ENCODE data around the gene CASKIN1.
A peak's percentile ranks its signal among the peaks of the same experiment; 100 is the strongest.
"Not testable (repeated sequence)": the region's sequence is repeated elsewhere in the genome, so short reads cannot be mapped to it uniquely, and the experiment has no call there.

CASKIN1 gene

DNA sequence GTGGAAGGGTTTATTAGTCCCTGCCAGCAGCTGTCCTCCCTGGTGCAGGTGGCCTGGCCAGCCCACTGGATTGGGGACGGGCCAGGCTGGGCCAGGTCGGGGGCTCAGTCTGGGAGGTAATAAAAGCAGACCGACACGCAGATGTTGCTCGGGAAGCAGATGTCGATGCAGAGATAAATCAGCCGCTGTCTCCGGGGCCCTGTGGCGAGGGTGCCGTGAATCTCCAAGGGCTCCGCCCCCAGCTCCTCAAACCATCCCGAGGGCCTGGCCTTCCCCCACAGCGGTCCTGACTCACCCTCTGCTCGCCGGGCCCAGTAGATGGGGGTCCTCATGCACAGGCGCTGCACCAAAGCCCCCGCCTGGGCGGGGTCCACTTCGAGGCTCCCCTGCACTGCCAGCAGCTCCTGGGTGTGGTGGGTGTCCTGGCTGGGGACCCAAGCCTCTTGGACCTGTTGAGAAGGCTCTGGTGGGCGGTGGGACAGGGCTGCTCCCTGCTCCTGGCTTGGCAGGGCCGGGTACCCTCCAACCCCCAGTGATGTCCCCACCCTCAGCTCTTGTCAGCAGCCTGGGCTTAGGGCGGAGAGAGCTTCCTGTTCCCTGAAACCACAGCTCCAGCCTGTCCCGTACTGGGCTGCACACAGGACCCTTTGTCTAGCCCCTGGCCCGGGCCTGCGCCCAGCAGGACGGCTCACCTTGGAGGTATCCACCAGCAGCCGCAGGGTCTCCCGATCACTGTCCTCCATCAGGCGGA, 13.0 kb upstream of the CASKIN1 start:
- no peak for DNase-seq

DNA sequence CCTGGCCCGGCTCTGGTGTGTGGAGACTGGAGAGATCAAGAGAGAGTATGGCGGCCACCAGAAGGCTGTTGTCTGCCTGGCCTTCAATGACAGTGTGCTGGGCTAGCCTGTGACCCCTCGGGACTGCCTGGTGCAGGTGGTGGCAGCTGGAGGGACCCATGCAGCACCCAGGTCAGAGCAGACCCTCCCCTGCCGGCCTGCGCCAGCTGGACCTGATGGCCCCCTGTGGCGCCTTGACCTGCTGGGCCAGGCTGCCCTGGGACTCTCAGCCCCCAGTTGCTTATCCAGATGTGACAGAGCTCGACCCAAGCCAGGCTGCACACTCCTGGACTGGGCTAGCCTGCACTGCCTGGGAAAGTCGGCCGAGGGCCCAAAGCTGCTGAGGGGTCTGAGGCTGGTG, 12.4 kb upstream of the CASKIN1 start:
- DNase-seq: no peak

DNA sequence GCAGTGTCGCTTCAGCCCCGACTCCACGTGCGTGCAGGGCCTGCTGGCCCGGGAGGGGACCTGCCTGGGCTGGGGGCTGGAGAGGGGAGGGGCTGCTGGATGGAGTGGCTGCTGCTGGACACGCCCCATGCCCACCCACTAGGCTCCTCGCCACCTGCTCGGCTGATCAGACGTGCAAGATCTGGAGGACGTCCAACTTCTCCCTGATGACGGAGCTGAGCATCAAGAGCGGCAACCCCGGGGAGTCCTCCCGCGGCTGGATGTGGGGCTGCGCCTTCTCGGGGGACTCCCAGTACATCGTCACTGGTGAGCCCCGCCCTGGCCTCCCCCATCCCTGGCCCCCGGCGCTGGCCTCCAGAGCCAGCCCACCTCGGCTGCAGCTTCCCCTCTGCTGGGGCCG, 11.9 kb upstream of the CASKIN1 start:
- DNase-seq: no peak

DNA sequence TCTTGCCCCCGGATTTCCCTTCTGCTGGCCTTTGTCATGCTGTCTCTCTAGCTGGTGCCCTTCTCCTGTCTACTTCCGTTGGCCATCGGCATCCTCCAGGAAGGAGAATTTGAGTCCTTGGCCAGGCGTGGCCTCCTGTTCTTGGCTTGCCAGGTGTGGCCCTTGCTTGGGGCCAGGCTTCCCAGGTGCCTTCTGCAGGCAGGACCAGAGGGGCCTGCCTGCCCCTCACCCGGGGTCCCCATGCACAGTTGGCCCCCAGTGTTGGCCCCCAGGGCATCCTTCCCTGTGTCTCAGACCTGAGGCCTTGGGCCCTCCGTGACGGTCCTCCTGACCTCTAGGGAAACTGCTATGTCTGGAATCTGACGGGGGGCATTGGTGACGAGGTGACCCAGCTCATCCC, 11.5 kb upstream of the CASKIN1 start:
- DNase-seq: no peak

- DNase-seq: no peak
These were observed 10.5 kb upstream of the CASKIN1 start for GRCh38 chr16:2206780-2207433.

DNA sequence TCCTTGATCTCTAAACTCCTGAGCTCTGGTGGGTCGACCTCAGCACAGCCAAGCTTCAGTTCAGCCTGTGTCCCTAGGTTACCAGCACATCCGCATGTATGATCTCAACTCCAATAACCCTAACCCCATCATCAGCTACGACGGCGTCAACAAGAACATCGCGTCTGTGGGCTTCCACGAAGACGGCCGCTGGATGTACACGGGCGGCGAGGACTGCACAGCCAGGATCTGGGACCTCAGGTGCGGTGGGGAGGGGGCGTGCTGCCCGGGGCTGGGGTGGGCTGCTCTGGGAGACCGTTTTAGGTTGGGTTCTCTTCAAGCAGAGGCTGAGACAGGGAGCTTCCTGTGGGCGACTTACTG, 10.0 kb upstream of the CASKIN1 start:
- DNase-seq: no peak

DNA sequence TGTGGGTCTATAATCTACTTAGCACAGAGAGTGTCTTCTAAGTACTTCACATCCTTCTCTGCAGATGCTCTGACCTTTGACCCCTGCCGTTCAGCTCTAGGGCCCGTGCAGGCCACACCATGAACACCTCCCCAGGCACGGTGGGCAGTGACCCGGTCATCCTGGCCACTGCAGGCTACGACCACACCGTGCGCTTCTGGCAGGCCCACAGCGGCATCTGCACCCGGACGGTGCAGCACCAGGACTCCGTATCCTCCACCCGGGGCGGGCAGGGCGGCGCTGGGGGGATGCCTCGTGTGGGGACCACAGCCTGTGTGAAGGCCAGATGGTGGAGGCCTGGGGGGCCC, 9.5 kb upstream of the CASKIN1 start:
- DNase-seq: no peak

DNA sequence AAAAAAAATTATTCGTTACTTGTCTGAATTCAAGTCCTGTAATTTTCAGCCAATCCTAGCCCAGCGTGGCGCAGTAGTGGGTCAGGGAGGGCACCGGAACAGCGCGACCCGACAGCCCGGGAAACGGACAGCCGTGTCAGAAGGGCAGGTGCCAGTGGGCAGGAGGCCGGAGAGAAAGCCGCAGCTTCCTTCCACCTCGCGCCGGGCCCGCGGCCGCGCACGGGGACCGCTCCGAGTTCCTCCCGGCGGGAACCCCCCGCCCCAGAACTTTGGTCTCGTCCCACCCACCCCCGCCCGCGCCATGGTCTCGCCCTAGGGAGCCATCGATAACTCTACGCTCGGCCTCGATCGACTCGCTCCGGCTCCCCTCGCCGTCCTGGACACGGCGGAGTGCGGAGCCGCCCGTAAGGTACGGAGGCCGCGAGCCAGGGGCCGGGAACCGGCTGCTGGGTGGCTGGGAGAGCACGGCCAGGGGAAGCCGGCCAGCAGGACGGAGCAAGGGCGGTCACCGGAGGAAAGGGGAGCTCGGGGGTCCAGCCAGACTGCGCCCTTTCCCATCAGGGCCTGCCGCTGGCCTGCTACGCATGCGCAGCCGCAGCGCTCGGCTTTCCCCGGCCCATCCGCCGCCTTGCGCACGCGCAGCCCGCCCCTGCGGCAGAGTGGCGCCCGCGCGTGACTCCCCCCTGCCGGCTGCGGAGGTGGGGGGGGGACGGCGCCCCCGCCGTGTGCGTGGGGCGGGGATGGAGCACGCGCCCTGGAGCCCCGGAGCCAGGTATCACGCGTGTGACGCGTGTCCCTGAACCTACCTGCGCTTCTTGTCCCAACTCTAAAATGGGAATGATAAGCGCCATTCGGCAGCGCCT, 8.9 kb upstream of the CASKIN1 start, which contains the start of gene MLST8:
Gene MLST8 (plus strand): TSS at position 351 of the 863 bp plus-strand sequence. CDS start 632 bp downstream, outside the sequence.
- peak; percentile 98 for DNase-seq

DNA sequence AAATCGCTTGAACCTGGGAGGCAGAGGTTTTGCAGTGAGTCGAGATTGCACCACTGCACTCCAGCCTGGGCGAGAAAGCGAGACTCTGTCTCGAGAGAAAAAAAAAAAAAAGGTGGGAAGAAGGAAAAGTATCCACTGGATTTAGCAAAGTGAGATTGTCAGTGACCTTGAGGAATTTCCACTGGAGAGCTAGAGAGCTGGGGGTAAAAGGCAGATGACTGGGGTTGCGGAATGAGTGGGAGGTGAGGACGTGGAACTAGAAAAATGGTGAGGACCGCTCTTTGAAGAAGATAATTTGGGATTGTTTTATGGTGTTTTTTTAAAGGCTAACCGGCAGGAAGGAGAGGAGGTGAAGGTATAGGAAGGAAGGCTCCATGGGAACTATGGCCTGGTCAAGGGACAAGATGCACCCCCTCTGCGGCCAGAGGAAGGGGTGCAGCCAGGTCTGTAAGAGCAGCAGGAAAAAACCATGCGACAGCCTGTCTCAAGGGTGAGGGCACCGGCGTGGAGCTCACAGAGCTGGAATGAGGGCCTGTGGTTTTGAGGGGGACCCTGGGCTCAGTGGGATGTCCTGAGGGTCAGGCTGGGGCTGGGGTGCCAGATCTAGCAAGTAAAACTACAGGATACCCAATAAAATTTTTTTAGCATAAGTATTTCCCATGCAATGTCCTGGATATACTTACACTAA, 8.2 kb upstream of the CASKIN1 start:
- no peak for DNase-seq

DNA sequence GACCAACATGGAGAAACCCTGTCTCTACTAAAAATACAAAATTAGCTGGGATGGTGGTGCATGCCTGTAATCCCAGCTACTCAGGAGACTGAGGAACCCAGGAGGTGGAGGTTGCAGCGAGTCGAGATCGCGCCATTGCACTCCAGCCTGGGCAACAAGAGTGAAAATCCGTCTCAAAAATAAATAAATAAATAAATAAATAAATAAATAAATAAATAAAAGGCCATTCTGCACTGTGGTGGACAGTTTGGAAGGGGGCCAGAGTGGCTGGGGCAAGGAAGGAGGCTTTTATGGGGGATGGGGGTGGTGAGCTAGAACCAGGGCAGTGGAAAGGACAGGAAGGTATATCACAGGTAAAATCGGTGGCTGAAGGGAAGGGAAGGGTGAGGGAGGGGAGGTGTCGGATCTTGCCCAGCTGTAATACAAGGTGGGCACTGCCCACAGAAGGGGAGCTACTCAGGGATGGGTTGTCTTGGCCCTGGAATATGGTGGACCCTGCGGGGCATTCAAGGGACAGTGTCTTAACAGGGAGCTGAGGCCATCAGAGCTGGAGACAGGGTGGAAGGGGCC, 6.8 kb upstream of the CASKIN1 start:
- not testable (repeated sequence) for DNase-seq

DNA sequence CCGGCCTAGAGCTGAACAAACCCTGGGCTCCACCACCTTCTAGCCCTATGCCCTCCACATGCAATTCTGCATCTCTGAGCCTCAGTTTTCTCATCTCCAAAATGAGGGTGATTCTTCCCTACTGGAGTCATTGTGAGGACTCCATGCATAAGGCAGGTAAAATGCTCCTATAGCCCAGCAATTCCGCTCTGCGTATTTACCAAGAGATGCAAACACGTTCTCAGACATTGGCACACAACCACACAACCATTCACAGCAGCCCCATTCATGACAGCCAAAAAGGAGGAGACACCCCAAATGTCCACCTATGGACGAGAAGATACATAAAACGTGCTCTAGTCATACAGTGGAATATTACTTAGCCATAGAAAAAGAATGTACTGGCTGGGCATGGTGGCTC, 3.9 kb upstream of the CASKIN1 start:
- no peak for DNase-seq

GRCh38 chr16:2199621-2200139, 3.3 kb upstream of the CASKIN1 start:
- DNase-seq: no peak

DNA sequence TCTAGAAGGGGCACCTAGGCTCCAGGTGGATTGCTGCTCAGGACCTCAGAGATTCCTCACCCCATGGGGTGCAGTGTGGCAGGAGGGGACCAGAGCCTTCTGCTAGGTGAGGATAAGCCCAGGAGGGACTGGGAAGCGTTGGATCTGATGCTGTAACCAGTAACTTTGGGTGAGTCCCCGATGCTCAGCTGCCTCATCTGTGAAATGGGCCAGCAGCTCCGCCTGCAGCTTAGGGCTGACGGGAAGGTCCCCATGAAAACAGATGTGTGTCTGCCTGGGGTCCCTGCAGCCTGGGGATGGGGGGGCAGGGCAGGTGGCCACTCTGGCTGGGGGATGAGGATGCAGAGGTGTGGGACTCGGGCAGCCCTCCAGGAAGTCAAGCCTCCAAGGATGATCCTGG, 2.7 kb upstream of the CASKIN1 start:
- no peak for DNase-seq

GRCh38 chr16:2198283-2198682, 1.9 kb upstream of the CASKIN1 start:
- no peak for DNase-seq

GRCh38 chr16:2197765-2198164, 1.4 kb upstream of the CASKIN1 start:
- no peak for DNase-seq

DNA sequence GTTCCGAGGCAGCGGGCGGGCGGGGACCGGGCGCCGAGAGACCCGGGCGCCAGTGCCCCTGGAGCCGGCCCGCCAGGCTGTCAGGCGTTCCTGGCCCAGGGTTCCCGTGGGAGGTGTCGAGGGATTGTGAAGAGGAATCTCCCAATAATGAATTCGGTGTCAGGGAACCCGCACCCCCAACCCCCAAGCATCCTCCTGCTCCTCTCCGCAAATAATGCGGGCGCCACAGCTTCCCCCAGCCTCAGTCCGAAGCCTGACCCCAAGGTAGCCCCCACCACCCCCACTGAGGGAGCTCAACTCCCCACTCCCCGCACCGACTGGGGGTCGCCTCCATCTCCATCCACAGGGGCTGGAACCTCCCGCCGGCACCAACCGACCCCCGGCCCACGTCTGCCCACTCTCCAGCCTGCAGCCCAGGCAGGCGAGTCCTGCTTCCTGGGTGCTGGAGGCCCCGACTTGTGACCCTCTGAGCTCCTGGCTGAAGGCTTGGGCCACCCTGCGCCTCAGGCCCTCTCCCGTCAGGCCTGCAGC, 641 bp upstream of the CASKIN1 start:
- DNase-seq: no peak

- DNase-seq: peak; percentile 64
These were observed 863 bp downstream of the CASKIN1 start for GRCh38 chr16:2195322-2196161.

DNA sequence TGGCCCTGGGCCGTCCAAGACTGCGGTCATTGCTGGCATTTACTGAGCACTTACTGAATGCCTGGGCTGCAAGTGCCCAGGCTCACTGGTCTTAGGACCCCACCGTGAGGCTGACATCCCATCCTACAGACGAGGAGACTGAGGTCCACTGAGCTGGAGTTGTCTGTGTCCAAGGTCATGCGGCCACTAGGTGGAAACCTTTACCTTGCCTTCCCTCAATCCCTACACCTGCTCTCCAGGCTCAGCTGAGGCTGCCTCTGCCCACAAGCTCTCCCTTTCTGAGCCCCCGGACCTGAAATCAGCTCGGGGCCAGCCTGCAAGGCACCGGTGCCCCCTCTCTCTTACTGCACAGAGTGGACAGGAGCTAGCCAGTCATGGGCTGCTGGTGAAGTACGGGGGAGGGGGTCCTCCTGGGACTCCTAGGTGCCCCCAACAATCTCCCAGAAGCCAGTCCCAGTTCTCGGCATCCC, 1.5 kb downstream of the CASKIN1 start:
- peak; percentile 55 for DNase-seq

DNA sequence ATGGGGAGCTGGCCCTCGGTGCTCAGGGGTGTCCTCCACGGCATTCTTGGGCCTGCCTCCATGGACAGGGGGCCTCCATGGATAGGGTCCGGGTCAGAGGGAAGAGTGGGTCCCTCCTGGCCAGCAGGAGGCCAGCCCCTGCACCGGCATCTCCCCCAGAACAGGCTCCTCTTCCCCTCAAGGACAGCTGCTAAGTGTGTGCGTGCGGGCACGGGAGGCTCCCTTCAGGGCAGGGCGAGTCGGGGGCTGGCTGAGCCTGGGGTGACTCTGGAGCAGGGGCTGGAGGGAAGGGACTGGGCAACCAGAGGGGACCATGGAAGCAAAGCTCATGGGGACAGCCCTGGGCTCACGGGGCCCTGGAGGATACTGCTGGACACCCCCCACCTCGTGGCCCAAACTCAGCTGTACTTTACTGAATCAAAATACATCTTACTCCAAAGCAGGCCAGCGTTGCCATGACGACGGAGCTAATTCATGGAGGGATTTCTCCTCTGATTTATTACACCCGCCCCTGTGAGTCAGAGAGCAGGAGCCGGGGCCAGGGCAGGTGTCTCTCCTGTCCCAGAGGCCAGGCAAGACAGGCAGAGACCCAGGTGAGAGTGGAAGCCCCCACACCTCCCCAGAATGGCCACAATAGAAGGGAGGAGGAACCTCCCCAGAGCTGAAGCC, 2.1 kb downstream of the CASKIN1 start:
- no peak for DNase-seq

DNA sequence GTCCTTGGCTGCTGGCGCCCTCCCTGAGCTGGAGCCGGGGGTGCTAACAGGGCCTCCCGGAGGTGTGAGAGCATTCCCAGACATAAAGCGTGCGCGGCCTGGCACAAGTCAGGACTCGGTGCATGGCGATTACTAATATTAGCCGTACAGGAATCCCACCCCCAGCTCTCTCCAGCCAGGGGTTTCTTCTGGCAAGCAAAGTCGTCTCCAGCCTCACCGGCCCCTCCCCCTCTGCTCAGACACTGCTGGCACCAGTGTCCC, 5.0 kb downstream of the CASKIN1 start:
- DNase-seq: no peak

All from retina (tissue), 1 donor.